Fibroblast of skin of right quadriceps (primary cell): ENCODE results near the gene NCKAP5.

Experiments used
- DNase-seq: peaks from one replicate; pipeline ENCODE4 v3.0.0-alpha.2; 2013

NCKAP5 gene

DNA sequence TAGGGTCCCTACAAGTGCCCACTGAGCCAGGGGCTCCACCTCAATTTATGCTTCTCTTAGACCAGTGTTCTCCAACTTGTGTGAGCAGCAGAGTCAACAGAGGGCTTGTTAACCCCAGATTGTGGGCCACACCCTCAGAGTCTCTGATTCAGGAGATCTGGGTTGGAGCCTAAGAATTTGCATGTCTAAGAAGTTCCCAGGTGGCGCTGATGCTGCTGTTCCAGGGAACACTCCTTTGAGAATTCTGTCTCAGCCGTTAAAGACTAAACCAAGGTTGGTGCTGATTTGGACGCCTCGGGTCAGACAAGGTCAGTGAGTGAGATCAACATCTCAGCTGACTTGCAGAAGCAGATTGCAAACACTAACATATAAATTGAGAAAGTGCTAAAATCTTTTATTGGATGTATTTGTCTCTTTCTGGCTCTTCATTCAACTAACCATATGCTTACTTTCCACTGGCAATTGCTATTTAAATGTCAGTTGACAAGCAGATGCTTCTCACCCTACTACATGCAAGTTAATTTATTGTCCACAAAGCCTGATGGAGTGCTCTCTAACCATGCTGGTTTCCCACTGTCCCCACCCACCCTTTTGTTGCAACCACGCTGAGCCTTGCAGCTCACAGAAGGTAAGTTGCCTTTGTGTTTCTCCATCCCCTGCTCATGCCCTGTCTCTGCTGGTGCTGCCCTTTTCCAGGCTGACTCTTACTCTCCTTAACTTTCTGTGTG lies 929.8 kb downstream of the NCKAP5 start:
- no peak for DNase-seq

DNA sequence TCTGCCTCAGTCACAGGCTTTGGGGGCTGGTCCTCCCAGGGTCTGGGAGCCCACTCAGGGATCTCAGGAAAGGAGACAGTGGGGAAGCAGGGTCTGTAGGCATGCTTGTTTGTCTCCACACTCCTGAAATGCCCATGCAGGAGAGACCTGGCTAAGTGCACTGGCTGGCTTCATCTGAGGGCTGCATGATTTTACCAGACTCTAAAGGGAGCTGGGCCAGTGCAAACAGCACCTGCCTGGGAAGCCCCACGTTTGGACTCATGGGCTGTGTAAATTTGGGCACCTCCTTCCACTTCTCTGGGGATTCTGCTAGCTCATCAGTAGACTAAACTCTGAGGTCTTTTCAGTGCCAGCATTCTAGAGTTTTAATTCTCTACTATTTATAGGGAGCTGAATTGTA lies 931.9 kb downstream of the NCKAP5 start:
- no peak for DNase-seq

DNA sequence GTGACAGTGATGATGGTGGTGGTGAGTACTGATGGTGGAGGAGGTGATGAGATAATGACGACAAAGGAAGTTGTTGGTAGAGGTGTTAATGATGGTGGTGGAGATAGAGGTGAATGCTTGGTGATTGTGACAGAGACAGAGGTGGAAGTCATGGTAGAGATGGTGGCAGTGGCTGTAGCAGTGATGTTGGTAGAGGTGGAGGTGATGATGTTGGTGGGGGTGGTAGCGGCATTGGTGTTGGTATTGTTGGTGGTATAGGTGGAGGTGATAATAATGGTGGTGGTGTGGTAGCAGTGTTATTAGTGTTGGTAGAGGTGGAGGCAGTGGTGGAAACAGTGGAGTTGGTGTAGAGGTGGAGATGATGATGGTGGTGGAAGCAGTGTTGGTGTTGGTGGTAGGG lies 934.6 kb downstream of the NCKAP5 start:
- no peak for DNase-seq

DNA sequence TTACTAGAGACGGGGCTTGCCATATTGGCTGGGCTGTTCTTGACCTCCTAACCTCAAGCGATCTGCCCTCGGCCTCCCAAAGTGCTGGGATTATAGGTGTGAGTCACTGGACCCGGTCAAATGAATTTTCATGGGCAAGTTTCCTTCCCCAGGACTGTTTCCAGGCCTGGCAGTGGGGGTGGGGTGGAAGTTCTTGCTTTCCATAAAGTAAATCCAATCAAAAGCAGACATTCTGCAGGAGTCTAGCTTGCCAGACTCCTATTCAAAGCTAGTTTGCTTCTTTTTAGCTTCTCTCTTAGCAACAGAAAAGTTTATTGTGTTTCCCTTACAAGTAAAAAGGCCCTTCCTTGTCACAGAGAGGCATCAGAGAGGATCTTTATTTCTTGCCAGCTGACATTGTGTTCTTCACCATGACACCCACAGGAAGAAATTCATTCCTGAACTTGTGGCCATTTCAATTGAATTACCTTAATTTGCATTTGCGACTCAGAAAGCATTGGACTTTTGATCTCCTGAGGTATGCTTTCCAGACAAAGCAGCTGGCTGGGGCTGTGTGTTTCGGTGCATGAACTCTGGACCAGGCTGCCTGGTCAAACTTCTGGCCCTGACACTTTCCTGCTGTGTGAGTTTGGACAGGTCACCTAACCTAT lies 936.1 kb downstream of the NCKAP5 start:
- DNase-seq: no peak

DNA sequence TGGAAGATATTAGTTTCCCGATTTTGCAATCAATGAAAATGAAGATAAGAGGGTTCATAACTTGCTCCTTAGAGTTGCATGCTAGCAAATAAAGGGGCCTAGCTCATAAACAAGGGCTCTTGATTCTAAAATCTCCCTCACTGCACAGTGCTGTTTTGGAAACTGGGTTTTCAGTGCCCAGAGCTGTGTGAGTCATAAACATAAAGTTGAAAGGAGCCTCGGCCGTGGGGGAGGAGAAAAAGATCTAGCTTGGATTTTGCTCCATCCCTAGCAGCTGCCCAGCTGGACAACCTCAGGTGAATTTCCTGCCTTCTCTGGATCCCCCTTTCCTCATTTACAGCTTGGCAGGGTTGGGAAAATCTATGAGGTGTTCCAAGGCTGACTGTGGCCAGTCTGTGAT lies 940.7 kb downstream of the NCKAP5 start:
- no peak for DNase-seq

DNA sequence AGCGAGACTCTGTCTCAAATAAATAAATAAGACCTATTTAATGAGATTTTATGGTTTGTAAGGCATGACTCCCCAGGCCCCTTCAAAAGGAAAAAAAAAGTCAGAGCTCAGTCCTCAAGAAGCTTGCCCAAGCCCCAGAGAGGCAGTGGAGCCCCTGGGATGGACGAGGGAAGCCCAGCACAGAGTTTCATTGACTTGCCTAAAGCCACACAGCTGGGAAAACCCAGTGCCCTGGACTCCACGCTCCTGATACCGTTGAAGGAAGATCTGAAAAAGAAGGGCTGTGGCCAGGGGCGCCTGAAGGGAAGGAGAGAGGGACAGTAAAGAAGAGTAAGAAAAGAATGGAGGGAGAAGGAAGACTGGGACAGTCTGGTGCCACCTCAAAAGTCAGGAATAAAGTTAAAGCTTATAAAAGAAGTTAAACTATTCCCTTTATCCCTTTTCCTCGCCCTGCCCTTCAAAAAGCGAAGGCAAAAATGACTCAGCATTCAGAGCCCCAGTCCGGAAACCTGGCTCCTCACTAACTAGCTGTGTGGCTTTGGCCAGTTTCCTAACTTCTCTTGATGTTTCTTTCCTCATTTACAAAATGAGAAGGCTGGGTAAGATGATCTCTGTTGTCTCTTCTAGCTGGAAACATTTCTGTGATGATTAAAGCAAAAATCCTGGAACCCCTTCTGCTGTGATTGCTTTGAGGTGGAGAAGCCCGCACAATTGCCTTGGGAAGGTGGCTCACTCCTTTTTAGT lies 945.0 kb downstream of the NCKAP5 start:
- DNase-seq: peak; percentile 73
